HG02610 (cell line): ENCODE results near the gene STK38L.

Source experiments
- ATAC-seq: cut with Tn5 transposase; IDR thresholded peaks from one replicate; pipeline ENCODE4 v1.9.1; 2021; ENCODE audit warnings: mild to moderate bottlenecking, moderate library complexity; ENCODE audit not compliant: unreplicated experiment

STK38L gene

DNA sequence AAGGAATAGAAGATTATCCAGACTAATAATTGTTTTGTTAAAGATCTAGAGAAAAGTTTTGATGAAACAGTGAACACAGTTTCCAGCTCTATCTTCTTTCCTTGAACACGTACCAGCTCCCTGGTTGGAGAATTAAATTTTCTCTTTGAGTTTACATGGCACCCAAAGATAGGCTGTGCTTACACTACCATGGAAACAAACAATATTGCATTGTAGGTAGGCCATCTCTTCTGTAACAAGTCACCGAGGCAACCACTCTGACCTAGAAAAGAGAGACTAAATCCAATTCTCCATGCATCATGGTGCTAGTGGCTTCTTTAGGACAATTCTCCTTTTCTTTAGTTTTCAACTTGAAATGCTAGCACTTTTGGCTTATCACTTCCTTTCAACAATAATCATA lies 98.5 kb downstream of the STK38L start:
- no peak for ATAC-seq

DNA sequence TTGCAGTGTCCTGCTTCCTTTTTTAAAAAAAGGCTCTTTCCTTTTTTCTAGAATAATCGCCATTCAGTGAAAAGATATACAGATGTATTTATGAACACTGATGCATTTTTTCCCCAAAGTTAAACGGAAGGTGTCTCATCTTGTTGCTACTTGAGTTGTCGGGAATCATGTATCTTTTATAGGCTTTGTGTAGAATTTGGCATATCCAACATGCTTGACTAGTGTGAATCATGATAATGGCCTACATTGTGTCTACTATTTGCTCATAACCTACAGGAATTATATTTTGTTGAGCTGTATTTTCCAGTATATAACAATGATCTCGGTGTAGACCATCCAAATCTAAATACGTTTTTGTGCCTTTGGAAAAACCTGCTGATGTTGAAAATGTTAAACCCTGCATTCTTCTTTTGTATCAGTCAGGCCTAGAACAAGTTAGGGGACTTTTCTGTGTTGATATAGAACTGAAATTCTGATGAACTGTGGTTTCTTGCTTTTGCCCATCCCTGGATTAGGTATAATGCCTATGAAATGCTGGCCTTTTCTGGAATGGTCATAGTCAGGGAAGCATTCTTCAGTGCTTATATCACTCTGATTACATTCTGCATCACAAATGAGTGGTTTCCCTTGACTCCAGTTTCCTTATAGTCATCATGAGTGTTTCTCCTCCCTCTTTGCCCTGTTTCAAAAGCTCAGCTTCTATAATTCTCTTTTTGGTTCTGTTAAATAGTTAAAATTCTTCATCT lies 99.3 kb downstream of the STK38L start:
- ATAC-seq: no peak

DNA sequence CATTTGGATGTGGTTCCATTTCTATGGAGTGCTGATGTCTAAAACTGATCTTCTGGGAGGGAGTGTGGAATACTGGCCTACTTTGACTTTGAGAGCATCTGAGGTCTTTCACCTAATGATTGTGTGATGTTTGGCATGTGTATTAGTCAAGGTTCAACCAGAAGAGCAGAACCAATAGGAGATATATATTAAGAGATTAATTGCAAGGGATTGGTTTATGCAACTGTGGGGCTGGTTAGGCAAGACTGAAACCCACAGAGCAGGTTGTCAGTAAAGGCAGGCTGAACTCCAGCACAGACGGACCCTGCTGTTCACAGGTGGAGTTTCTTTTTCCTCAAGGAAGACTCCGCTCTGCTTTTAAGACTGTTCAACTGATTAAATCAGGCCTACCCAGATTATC lies 100.2 kb downstream of the STK38L start:
- no peak for ATAC-seq

DNA sequence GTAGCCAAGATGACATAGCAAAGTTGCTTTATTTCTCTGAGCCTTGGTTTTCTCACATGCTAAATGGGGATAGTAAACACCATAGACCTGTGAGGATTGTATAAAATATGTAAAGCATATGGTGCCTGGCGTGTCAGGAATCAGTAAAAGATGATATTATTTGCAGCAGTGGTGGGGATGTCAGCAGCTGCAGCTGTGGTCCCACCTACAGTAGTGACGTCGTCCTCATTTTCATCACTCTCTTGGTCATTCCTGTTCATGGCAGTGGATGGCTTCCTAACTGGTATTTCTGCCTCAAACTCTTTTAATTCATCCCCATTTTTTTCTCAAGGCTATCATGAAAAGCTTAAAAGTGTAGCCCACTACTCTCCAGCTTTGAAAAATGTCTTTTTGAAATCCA lies 100.7 kb downstream of the STK38L start:
- ATAC-seq: no peak

DNA sequence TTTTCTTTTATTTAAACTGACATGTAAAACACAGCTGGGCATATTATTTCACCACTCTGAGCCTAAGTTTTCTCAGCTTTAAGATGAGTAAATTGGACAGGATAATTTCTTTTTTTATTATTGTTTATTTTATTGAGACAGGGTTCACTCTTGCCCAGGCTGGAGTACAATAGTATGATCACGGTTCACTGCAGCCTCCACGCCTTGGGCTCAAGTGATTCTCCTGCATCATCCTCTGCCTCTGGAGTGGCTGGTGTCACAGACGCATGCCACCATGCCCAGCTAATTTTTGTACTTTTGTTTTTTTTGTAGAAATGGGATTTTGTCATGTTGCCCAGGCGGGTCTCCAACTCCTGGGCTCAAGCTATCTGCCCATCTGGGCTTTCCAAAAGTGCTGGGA lies 101.3 kb downstream of the STK38L start:
- ATAC-seq: no peak

DNA sequence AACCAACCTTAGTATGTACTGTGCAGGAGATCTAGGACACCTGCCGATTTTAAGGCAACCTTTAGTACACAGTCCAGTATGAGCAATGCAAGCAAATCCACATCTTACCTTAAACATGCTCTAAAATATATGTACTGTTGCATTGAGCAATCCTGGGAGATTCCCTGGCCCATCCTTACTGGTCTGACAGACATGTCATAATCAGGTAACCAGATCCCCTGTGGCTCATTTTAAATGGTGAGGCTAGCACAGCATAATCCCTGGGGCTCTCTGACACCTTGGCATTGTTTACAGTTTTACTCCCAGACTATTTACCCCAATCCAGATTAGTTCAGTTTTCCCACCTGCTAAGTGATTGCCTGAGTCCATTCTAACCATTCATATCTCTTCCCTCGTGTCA lies 103.7 kb downstream of the STK38L start:
- no peak for ATAC-seq

DNA sequence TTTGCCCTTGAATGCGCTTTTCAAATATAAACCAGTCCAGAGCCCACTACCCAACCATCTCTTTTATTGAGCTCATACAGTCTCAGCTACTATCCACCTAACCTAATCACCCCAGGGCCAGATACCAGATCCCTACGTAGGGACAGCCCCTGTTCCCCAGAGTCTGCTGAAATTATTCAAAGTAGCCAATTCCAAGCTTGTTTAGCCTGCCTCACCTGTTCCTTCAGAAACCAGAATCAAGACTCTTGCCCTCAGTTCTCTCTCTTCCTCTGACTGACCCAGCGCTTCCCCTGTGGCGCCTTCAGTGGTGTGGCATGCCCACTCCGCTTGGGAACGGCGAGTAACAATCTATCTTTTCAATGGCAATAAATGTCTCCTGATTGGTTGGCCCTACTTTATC lies 107.4 kb downstream of the STK38L start:
- ATAC-seq: no peak

DNA sequence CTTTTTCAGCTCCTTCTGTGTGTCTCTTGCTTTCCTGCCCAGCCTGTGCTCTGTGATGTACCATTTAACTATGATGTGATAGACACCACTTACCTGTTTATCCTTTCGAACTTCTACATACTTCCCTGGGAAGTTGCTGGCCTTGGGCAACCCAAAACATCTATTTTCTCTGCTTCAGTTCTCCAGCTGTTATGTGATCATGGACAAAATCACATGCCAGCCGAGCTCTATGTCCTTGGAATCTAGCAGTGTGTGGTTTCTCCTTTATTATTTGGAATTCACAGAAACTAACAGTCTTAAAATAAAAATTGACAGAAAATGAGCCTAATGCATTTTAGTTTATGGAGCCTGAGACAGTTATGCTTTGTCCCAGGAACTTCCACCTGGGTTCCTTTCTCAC lies 111.4 kb downstream of the STK38L start:
- ATAC-seq: no peak

DNA sequence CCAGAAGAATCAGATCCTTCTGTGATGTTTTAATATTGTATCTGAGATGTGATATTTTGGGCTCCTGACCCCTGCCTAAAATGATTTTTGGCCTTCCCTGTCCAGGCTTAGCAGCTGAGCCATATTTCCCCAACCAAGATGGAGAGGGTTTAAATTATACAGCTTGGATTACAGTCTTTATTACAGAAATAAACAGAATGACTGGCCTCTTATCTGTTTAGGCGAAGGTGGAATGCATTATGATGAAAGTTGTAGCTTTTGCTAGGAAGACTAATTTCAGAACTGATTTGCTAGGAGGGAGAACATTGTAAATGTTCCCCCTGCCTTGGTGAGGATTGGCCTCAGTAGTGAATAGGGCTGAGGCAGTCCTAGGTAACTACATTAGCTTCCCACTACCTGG lies 111.9 kb downstream of the STK38L start:
- ATAC-seq: no peak

DNA sequence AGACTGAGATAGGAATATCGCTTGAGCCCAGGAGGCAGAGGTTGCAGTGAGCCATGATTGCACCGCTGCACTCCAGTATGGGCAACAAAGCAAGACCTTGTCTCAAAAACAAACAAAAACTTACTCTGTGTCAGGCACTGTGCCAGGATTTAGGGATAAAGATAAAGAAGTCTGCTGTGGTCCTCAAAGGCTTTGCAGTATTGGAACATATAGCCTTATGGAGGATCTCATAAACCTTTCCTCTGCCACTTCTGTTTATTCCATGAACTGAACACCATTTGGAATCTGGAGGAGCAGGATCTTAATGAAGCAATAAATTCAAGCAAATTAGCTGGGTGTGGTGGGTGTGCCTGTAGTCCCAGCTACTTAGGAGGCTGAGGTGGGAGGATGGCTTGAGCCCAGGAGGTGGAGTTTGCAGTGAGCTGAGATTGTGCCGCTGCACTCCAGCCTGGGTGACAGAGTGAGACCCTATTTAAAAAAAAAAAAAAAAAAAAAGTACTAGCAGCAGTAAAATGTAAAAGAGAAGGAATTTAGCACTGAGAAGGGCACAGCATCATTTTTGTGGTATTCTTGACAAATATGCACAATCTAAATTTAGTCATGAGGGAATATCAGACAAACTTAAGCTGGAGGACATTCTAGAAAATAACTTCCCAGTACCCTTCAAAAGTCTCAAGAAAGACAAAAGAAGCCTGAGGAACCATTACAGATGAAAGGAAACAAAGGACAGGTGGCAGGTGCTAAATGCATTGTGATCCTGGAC lies 115.7 kb downstream of the STK38L start:
- ATAC-seq: no peak

DNA sequence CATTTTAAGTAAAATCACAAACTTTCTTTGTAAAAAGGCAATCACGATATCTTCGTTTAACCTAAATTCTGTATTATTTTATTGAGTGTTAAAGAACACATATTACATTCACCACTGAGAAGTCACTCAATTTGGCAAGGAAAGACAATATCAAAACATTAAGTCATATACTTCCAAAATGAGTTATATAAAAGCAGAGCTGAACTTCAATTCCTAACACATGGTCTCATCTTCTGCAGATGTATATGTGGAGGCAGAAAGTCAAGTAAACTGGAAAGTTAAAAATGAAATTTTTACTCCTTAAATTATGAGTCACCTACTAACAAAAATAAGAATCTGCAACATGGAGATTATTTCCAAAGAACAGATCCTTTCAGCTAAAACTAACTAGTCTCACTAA lies 117.3 kb downstream of the STK38L start:
- ATAC-seq: no peak

DNA sequence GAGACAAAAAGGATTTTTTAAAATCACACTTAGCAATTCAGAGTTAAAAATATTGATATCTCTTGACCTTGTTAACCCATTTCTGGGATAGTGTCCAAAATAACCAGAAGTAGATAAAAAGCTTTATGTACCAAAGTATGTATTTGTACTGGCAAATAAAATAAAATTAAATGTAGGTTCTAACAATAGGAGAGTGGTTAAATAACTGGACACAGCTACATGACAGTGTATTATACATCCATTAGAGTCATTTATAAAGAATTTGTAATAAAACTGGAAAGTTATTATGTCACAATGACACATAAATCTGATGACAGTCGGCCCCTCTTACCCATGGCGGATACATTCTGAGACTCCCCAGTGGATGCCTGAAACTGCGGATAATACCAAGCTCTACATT lies 122.5 kb downstream of the STK38L start:
- no peak for ATAC-seq

DNA sequence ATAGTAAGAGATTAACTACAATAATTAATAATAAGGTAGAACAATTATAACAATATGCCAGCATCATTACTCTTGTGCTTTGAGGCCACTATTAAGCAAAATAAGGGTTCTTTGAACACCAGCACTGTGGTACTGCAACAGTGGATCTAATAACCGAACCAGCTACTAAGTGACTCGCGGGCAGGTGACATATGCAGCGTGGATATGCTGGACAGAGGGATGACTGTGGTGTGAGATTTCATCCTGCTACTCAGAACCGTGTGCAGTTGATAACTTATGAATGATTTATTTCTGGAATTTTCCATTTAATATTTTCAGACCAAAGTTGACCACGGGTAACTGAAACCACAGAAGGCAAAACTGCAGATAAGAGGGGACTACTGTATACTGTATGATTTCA lies 123.0 kb downstream of the STK38L start:
- ATAC-seq: no peak
